ENCODE results near the gene GALK1.
"Not testable (repeated sequence)": the region's sequence is repeated elsewhere in the genome, so short reads cannot be mapped to it uniquely, and the experiment has no call there.

Gene GALK1

GRCh38 chr17:75783803-75784472 is 18.9 kb upstream of the GALK1 start:
- DNase-seq: no peak

- DNase-seq: no peak
These were observed 18.2 kb upstream of the GALK1 start for GRCh38 chr17:75783069-75783783.

GRCh38 chr17:75779987-75780889 is 15.2 kb upstream of the GALK1 start:
- no peak for DNase-seq

GRCh38 chr17:75779250-75779986 is 14.4 kb upstream of the GALK1 start:
- peak; percentile 93 for DNase-seq

GRCh38 chr17:75778861-75779249 is 13.9 kb upstream of the GALK1 start:
- DNase-seq: no peak

- DNase-seq: not testable (repeated sequence)
These were observed 13.3 kb upstream of the GALK1 start for GRCh38 chr17:75778066-75778860.

GRCh38 chr17:75777296-75777922 is 12.4 kb upstream of the GALK1 start:
- no peak for DNase-seq

- no peak for DNase-seq
These were observed 11.6 kb upstream of the GALK1 start for GRCh38 chr17:75776386-75777295.

- DNase-seq: no peak
These were observed 10.1 kb upstream of the GALK1 start for GRCh38 chr17:75774991-75775668.

- no peak for DNase-seq
These were observed 9.5 kb upstream of the GALK1 start for GRCh38 chr17:75774471-75774990.

- no peak for DNase-seq
These were observed 8.9 kb upstream of the GALK1 start for GRCh38 chr17:75773808-75774470.

- no peak for DNase-seq
These were observed 8.3 kb upstream of the GALK1 start for GRCh38 chr17:75773121-75773807.

- DNase-seq: no peak
These were observed 6.6 kb upstream of the GALK1 start for GRCh38 chr17:75771334-75772281.

- no peak for DNase-seq
These were observed 4.5 kb upstream of the GALK1 start for GRCh38 chr17:75769536-75769935.

GRCh38 chr17:75767881-75768280 is 2.9 kb upstream of the GALK1 start:
- DNase-seq: no peak

GRCh38 chr17:75765981-75766380 is 989 bp upstream of the GALK1 start:
- DNase-seq: no peak

- no peak for DNase-seq
These were observed 628 bp downstream of the GALK1 start for GRCh38 chr17:75764417-75764710.
